Loucy (cell line): ENCODE data around the gene ABCB1.

Experiments
- EZH2phosphoT487 ChIP-seq: fragments of 200-600 bp; IDR thresholded peaks from 2 replicates; pipeline ENCODE4 v1.6.1; 2018; ENCODE audit warnings: antibody characterized with exemption, mild to moderate bottlenecking, moderate library complexity, borderline replicate concordance
- TF ChIP-seq, protein P1 (sequence below): fragments of 200-600 bp; sonication (generic); conservative IDR thresholded peaks from 2 replicates; pipeline ENCODE4 v1.5.1; 2014; ENCODE audit warnings: mild to moderate bottlenecking, antibody characterized with exemption, low read length

DNA sequence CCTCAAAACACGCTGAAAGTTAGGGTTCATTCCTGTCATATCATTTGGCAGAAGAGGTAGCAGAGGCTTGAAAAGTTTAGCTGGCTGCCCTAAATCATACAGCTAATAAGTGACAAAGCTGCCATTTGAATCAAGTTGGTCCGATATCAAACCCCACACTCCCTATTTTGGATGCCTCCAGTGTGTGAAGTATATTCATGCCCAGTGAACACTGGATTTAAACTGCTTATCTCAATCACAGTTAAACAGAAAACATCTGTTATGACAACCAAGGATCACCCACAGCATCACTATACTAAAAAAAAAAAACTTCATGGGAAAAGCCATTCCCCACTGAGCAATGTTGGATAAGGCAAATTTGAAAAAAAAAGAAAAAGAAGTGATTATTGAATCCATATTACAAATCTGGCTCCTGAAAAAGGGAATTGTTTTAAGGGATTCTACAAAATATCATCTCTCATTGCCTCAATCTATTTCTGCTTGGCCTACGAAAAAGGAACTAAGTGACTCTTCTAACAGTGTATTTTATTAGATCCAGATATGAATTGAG is 48.3 kb downstream of the ABCB1 start:
- TF ChIP-seq, protein P1, sequence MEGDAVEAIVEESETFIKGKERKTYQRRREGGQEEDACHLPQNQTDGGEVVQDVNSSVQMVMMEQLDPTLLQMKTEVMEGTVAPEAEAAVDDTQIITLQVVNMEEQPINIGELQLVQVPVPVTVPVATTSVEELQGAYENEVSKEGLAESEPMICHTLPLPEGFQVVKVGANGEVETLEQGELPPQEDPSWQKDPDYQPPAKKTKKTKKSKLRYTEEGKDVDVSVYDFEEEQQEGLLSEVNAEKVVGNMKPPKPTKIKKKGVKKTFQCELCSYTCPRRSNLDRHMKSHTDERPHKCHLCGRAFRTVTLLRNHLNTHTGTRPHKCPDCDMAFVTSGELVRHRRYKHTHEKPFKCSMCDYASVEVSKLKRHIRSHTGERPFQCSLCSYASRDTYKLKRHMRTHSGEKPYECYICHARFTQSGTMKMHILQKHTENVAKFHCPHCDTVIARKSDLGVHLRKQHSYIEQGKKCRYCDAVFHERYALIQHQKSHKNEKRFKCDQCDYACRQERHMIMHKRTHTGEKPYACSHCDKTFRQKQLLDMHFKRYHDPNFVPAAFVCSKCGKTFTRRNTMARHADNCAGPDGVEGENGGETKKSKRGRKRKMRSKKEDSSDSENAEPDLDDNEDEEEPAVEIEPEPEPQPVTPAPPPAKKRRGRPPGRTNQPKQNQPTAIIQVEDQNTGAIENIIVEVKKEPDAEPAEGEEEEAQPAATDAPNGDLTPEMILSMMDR: no peak
- TF ChIP-seq EZH2phosphoT487: no peak
